ENCODE data around the gene CTSK.

DNA sequence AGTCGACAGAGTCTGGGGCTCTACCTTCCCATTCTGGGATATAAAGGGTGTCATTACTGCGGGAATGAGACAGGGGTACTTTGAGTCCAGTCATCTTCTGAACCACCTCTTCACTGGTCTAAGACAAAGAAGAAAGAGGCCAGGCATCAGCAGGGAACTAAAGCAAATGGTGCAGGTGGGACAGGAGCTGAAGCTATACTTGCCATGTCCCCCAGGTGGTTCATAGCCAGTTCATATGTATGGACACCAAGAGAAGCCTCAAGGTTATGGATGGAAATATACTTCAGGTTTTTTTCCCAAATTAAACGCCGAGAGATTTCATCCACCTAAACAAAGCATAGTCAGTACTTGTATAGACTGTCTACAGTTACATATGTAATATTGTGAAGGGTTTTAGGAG, 2.2 kb downstream of the CTSK start:
- TF ChIP-seq POLR2A (IDR thresholded peaks at IDR 0.05; ENCODE audit: low read length) (no peak), GATA1 (IDR thresholded peaks at IDR 0.05; ENCODE audit: low read depth, low read length) (no peak)

Measured in erythroblast (primary cell).